Activated CD4-positive, alpha-beta T cell treated with anti-CD3 and anti-CD28 coated beads, Interleukin-2, amount 50 U/mL, for 1 hour (primary cell): ENCODE results near the gene MAP4.

Experiments used
- DNase-seq: peaks from one replicate; pipeline ENCODE4 v3.0.0-alpha.2; 2020

The MAP4 gene

GRCh38 chr3:47961036-47961435 is 55.2 kb downstream of the MAP4 start:
- no peak for DNase-seq

- DNase-seq = no peak
These were observed 59.7 kb downstream of the MAP4 start for GRCh38 chr3:47956521-47956920.

DNA sequence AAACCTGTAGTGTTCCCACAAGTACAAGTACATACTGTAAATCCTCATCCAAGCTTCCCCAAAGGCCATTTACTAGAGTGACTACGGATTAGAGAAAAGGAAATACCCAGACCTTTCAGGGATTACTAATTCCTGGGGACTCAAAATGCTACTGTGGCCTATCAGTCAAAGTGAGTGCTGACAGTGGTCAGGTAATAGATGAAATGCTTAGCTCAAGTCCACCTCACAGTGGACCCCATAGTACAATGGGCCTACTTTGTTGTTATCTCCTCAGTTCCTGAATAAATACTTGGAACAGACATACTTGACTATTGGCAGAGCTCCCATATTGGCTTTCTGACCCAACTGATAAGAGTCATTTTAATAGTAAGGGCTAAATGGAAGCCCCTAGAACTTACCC is 61.6 kb downstream of the MAP4 start:
- DNase-seq = no peak

DNA sequence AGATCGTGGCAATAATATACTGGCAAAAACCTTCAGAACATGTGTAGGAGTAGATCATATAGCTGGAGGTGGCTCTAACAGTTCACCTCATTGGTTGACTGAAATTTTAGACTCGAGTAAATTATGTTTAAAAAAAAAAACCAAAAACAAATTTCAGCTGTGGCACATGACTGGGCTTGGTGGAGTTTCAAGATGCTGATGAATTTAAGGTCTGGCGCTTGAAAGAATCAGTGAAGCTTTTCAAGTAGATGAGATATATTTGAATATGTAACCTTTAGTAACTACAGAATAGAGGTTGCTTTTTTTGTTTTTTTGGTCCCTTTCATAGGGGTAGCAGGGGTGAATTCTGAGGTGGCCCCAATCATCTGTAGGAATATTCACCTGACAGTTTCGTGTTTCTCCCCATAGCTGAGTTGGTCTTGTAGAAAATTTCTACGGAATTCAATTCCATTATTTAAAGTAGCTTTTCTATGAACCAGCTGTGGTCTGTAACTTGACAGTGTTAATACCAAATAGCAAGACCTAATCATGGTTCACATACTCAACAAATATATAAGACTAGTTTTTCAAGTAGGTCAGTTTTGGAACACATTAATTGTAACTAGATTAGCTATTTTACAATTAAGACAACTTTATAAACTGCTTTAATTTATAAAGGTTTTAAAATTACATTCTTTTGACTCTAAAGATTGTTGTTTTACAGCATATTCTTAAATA is 65.6 kb downstream of the MAP4 start:
- DNase-seq = no peak

DNA sequence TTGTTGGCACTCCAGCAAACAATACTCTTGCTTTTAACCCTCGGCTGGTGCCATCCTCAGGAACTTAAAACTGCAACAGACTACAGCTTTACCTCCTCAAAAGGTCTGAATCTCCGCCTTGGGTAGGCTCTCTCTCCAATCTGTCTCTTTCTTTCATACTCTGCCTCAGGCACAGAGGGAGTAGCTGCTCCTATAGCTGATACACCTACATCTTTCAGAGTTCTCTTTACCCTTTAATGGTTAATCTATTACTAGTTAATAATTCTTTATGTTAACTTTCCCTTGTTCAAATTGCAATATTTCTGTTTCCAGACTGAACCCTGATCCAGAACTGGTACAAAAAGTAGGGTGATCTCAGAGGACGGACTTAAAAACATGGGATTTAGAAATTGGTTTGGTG is 66.2 kb downstream of the MAP4 start:
- no peak for DNase-seq

DNA sequence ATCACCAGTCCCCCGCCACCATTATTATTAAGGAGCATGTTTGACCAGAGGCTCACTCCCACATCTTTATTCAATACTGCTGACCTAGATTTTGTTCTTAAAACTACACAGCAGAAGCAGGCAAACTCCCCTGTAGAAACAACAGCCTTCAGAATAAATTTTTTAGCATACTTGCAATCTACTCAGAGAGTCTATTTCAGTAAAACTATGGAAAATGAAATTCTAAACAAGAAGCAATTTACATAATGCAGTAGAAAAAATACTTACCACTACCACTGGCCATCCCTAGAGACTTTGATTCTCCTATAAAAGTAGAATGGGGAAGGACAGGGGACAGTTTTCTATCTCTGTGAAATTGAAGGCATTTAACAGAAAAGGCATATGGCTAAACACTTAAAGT is 76.0 kb downstream of the MAP4 start:
- no peak for DNase-seq

DNA sequence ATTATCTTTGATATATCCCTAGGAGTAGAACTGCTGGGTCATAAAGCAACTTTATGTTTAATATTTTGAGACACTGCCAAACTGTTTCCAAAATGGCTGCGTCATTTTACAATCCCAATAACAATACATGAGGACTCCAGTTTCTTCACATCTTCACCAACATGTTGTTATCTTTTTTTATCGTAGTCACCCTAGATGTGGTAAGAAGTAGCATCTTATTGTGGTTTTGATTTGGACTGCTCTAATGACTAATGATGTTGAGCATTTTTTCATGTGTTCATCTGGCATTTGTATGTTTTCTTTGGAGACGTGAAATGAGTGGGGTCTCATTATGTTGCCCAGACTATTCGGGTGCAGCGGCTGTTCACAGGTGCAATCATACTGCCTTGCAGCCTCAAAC is 83.8 kb downstream of the MAP4 start:
- no peak for DNase-seq

DNA sequence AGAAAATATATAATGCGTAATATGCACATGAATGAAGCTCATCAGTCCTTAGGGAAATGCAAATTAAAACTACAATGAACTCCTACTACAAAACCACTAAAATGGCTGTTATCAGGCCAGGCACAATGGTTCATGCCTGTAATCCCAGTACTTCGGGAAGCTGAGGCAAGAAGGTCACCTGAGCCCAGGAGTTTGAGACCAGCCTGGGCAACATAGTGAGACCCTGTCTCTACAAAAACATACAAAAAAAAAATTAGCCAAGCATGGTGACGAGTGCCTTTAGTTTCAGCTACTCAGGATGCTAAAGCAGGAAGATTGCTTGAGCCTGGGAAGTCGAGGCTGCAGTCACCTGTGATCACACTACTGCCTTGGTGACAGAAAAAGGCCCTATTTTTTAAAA is 85.2 kb downstream of the MAP4 start:
- no peak for DNase-seq

GRCh38 chr3:47916696-47917095 is 99.5 kb downstream of the MAP4 start:
- DNase-seq = no peak

GRCh38 chr3:47916201-47916600 is 100.0 kb downstream of the MAP4 start:
- DNase-seq = no peak

GRCh38 chr3:47912006-47912504 is 104.2 kb downstream of the MAP4 start:
- no peak for DNase-seq

DNA sequence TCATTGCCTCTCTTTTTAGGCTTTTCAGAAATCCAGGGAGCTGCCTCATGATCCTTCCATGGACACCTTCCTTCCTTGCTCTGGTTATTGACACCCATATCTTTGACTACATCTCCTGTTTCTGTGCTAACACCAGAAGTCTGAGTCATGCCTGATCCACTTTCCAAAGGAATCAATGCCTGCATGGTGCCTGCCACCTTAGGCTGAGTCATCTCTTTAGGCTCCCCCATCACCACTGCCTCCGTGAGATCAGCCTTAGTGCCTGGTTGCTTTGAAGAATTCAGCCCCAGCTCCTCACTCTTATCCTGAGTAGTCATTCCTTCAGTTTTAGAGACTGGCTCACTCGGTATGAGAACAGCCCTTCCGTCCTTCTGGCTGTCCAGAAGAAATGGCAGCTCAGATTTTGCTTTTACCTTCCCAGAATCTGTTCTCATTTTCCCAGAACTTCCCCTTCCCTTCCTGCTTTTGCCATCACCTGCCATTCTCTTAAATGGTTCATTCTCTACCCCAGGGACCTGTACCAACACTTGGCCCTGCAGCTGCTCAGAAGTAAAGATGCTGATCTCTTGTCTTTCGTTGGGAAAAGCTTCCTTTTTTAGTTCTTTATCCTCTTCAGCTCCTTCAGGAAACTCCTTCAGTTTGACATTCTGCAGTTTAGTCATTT is 105.3 kb downstream of the MAP4 start:
- no peak for DNase-seq

GRCh38 chr3:47910233-47910632 is 106.0 kb downstream of the MAP4 start:
- no peak for DNase-seq

GRCh38 chr3:47909607-47910006 is 106.6 kb downstream of the MAP4 start:
- no peak for DNase-seq

DNA sequence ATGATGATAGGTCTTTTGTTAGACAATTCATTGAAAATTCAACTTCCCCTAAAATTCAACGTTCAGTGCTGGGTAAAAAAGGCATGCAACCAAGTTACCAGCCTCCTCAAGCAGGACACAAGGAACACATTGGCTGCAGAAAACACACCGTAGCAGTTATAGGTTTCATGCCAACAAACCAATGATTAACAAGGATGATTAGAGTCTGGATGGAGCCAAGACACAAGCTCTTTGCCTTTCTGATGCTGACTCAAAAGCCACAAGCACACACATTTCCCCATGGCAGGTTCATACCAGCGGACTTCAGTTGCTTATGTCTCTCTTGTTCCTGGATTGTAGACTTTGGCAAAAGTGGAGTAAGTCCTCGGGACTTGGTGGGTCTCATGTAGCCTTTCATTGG is 107.5 kb downstream of the MAP4 start:
- DNase-seq = no peak

GRCh38 chr3:47907784-47908183 is 108.4 kb downstream of the MAP4 start:
- DNase-seq = no peak

DNA sequence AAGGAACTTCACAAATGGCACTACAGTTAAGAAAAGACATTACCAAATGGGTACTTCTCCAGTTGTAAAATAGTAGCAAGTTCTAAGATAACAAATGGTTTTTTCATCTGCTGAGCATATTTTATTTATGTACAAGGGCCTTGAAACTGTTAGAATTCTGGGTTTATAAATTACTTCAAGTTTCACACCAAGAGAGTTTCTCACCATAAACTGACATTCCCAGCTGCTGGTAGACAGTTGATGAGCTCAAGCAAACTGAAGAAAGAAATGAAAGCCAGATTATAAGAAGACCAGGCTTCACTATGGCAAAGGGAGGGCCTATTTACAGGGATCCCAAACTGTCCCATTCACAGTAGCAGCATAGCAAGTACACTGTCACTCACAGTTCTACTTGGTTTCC is 113.5 kb downstream of the MAP4 start:
- DNase-seq = no peak

DNA sequence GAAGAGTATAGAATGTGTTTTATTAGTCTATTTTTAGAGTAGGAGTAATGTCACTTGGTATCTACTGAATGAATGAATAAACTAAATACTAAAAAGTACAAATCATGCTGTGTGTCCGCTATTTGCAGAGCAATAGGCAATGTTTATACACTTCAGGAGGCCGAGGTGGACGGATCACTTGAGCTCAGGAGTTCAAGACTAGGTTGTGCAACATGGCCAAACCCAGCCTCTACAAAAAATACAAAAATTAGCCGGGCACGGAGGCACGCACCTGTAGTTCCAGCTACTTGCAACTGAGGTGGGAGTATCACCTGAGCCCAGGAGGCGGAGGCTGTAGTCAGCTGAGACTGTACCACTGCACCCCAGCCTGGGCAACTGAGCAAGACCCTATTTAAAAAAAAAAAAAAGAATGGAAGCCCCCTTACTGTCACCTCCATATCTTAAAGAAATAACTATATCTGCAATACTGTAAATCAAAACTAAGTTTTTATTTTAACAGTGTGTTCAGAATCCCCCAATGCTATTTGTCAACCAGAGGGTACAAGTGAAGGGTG is 114.9 kb downstream of the MAP4 start:
- no peak for DNase-seq

GRCh38 chr3:47899495-47900108 is 116.6 kb downstream of the MAP4 start:
- no peak for DNase-seq

GRCh38 chr3:47897954-47898353 is 118.3 kb downstream of the MAP4 start:
- DNase-seq = no peak

- no peak for DNase-seq
These were observed 119.5 kb downstream of the MAP4 start for GRCh38 chr3:47896736-47897135.

DNA sequence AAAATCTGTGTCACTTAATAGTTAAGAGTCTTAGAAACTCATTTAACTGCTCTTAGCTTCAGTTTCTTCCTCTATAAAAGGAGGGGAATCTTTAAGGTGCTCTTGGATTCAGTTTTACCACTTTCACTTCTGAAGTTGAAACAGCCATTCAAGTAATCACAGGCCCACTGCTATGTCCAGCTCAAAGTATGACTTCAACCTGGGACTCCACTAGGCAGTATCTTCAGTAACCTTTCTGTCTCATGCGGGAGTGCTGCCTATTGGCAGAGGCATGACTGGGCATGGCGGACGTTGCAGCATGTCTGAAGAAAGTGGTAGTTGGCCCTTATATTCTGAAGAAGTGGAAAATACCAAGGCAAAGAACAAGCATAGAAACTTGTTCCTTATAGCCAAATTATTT is 121.0 kb downstream of the MAP4 start:
- DNase-seq = no peak

GRCh38 chr3:47892286-47893040 is 123.8 kb downstream of the MAP4 start:
- DNase-seq = no peak
